ENCODE results near the gene CEL.

Gene CEL

DNA sequence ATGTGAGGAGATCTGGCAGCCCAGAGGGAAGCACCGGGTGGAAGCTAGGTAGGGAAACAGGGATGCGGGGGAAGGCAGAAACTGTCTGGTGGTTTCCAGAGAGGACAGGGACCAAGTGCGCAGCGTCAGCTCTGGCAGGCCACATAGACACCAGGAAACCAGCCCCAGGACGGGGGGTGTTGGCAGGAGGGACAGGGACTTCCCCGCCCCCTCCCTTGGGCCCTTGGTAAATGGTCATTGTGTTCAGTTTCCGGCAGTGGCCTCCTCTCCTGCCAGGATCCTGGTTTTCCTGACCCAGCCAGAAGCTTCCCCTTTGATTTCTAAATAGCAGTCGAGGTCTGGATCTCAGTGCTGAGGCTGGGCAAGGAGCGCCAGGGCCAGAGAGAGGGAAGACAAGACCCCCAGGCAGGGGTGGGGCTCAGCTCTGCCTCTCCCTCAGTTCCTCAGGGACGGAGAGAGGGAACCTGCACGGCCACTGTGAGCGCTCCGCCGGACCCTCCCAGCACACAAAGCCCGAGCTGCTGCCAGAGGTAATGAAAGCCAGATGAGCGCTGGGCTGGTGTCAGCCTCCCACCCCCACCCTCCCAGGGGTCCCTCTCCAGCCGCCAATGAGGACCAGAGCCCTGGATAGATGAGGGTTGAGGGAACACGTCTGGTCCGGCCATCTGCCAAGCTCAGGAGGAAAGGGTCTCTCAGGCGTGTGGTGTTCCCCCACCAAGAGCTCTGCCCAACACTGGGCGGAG, 57.5 kb downstream of the CEL start:
- no peak for DNase-seq

DNA sequence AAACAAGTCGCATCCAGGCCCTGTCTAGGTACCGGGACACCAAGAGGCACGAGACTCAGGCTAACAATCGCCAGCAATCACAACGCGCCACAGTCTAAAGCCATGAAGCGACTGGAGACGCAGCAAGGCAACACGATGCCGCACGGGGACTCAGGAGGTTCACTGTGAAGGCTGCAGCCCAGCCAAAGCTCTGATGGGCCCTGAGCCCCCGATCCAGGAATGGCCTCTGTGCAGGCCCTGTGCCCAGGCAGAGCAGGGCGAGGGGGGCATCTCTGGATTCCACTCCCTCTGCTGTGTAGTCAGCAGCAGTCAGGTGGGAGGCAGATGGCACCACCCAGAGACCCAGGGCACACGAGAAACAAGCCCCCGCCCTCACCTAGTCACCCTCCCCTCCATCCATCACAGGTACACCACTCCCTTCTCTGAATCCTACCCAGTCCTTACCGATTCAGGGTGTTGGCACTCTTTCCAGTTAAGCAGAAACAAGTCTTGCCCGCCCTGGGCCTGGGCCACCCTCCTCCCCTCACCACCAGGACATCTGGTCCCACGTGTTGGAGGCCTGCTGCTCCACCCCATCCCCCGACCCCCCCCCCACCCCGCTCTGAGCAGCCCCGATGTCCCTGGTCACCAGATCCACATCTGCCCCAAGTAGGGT, 58.2 kb downstream of the CEL start:
- no peak for DNase-seq

DNA sequence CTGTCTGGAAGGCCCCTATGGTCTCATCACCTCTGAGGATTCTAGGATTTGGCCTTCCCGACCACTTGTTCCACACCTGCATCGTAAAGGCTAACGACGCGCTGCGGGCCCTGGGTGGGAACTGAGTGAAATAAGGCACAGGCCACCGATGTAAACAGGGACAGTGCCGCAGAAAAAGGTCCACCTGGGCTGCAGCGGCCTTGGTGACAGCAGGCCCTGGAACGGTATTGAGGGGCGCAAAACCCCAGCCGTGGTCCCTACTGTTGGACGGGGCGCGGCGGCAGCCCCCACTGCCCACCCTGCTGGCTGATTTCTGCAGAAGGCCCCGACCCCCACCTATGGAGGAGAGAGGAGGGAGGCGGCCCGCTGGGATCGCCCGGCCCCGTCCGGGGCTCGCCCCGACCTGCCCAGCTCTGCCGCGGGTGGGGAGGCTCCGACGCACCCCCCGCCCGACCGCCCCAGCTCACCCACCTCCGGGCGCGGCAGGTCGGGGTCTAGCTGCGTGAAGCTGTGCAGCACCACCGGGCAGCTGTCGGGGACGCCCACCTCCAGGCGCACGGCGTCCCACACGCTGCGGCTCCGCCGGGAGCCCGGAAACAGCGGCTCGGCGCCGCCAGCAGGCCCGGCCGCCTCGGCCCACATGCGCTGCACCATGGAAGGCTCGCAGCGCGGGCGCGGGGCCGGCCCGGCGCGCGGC, 58.9 kb downstream of the CEL start:
- no peak for DNase-seq

All from NCI-H510A (cell line).